ENCODE results near the gene TNKS2.

TNKS2 gene

DNA sequence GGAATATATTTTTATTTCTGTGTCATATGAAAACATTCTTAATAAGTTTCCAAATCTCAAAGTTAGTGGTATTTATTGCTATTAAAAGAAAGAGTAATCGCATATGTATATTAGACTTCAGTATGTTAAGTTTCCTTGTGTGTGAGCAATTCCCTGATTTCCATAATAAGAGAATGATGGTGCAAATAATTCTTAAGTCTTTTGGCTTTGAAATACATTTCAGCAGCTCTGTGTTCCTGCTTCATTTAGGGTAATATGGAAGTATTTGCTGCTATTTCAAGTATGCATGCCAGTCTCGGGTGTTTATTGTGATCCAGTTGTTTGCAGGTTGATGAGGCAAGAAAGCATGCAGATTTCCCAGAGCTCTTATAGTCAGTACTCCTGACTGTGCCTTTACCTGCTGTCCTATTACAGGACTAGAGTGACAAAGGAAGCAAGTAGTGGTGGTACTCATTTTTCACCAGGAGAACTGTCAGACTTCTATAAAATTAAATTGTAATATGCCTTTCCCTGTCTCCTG, 67.4 kb downstream of the TNKS2 start:
- no peak overlapping the region for H3K4me2 ChIP-seq (ENCODE audit: low read length)
- H3K9me2 ChIP-seq (replicated peaks; ENCODE audit: control insufficient read depth, low read length), result no peaks in the 10 kb centered on the region
- TF ChIP-seq, protein P1, sequence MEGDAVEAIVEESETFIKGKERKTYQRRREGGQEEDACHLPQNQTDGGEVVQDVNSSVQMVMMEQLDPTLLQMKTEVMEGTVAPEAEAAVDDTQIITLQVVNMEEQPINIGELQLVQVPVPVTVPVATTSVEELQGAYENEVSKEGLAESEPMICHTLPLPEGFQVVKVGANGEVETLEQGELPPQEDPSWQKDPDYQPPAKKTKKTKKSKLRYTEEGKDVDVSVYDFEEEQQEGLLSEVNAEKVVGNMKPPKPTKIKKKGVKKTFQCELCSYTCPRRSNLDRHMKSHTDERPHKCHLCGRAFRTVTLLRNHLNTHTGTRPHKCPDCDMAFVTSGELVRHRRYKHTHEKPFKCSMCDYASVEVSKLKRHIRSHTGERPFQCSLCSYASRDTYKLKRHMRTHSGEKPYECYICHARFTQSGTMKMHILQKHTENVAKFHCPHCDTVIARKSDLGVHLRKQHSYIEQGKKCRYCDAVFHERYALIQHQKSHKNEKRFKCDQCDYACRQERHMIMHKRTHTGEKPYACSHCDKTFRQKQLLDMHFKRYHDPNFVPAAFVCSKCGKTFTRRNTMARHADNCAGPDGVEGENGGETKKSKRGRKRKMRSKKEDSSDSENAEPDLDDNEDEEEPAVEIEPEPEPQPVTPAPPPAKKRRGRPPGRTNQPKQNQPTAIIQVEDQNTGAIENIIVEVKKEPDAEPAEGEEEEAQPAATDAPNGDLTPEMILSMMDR (IDR thresholded peaks at IDR 0.05; ENCODE audit: low read depth, low read length, poor library complexity, severe bottlenecking), result no peak
- TF ChIP-seq EZH2phosphoT487 (IDR thresholded peaks at IDR 0.05; ENCODE audit: borderline replicate concordance, low read length), result no peak
- H3K9me3 ChIP-seq (ENCODE audit: control insufficient read depth, insufficient read depth, low read length), result no peaks in the 10 kb centered on the region
- H3K4me3 ChIP-seq (ENCODE audit: low read length), result no peak overlapping the region
- no peaks in the 10 kb centered on the region for H3K27me3 ChIP-seq (ENCODE audit: control insufficient read depth, low read length)
- no peaks in the 10 kb centered on the region for H3K79me2 ChIP-seq (ENCODE audit: control insufficient read depth, low read length)
- no peaks in the 10 kb centered on the region for H4K20me1 ChIP-seq (ENCODE audit: control insufficient read depth, insufficient read depth, low read depth, low read length)
- no peak overlapping the region for H3K27ac ChIP-seq (ENCODE audit: low read depth, low read length)
- H3K4me1 ChIP-seq (ENCODE audit: control insufficient read depth, low read length), result no peaks in the 10 kb centered on the region
- peaks cover 20% of the 10 kb centered on the region for H3F3A ChIP-seq (ENCODE audit: control insufficient read depth, insufficient read depth)
- peaks cover 39% of the 10 kb centered on the region for H3K36me3 ChIP-seq (ENCODE audit: control insufficient read depth, low read length)

DNA sequence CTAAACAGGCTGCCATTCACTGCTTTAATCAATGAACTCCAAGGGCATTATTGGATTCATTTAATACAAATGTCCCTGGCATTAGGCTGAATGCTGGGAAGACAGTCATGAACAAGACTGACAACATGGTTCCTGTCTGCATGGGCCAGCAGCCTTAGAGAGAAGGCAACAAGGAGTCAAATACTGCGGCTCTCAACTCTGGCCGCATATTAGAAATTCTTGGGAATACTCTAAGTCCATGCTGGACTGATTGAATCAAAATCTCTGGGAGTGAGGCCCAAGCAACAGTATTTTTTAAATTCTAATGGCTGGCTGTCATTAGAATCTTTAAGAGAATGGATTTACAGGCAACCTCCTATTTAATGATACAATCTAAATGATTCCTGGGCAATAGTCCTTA, 76.9 kb downstream of the TNKS2 start:
- H3K9me2 ChIP-seq (replicated peaks; ENCODE audit: control insufficient read depth, low read length), result no peaks in the 10 kb centered on the region
- H3K79me2 ChIP-seq (ENCODE audit: control insufficient read depth, low read length), result no peaks in the 10 kb centered on the region
- no peak overlapping the region for H3K4me2 ChIP-seq (ENCODE audit: low read length)
- H3K27ac ChIP-seq (ENCODE audit: low read depth, low read length), result no peak overlapping the region
- H3F3A ChIP-seq (ENCODE audit: control insufficient read depth, insufficient read depth), result no peaks in the 10 kb centered on the region
- no peaks in the 10 kb centered on the region for H4K20me1 ChIP-seq (ENCODE audit: control insufficient read depth, insufficient read depth, low read depth, low read length)
- no peak overlapping the region for H3K4me3 ChIP-seq (ENCODE audit: low read length)
- no peaks in the 10 kb centered on the region for H3K27me3 ChIP-seq (ENCODE audit: control insufficient read depth, low read length)
- TF ChIP-seq EZH2phosphoT487 (IDR thresholded peaks at IDR 0.05; ENCODE audit: borderline replicate concordance, low read length), result no peak
- TF ChIP-seq, protein P1 (IDR thresholded peaks at IDR 0.05; ENCODE audit: low read depth, low read length, poor library complexity, severe bottlenecking), result no peak
- no peaks in the 10 kb centered on the region for H3K4me1 ChIP-seq (ENCODE audit: control insufficient read depth, low read length)
- no peaks in the 10 kb centered on the region for H3K36me3 ChIP-seq (ENCODE audit: control insufficient read depth, low read length)
- no peaks in the 10 kb centered on the region for H3K9me3 ChIP-seq (ENCODE audit: control insufficient read depth, insufficient read depth, low read length)

DNA sequence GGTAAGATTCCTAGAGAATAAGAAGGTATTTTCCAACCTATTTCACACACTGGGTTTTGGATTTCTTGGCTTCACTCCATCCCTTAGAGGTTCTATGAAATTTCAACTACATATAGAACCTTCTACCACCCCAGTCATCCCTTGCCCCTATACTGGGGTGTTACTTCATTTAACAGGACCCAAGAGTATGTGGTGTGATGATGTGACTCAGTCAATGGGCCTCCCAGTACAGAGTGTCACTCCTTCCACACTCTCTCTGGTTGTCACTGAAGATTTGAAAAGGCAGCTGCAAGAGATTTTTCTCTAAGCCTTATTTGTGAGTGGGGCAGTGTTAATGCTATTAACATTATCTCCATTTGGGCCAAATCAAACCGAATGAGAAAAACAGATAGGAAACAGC, 77.6 kb downstream of the TNKS2 start:
- Histone ChIP-seq H4K20me1 (ENCODE audit: control insufficient read depth, insufficient read depth, low read depth, low read length) (no peaks in the 10 kb centered on the region), H3K27me3 (ENCODE audit: control insufficient read depth, low read length) (no peaks in the 10 kb centered on the region), H3K9me3 (ENCODE audit: control insufficient read depth, insufficient read depth, low read length) (no peaks in the 10 kb centered on the region), H3F3A (ENCODE audit: control insufficient read depth, insufficient read depth) (no peaks in the 10 kb centered on the region), H3K4me1 (ENCODE audit: control insufficient read depth, low read length) (no peaks in the 10 kb centered on the region), H3K4me2 (ENCODE audit: low read length) (no peak overlapping the region), H3K4me3 (ENCODE audit: low read length) (no peak overlapping the region), H3K9me2 (replicated peaks; ENCODE audit: control insufficient read depth, low read length) (no peaks in the 10 kb centered on the region), H3K27ac (ENCODE audit: low read depth, low read length) (no peak overlapping the region), H3K79me2 (ENCODE audit: control insufficient read depth, low read length) (no peaks in the 10 kb centered on the region), H3K36me3 (ENCODE audit: control insufficient read depth, low read length) (no peaks in the 10 kb centered on the region)
- TF ChIP-seq, protein P1 (IDR thresholded peaks at IDR 0.05; ENCODE audit: low read depth, low read length, poor library complexity, severe bottlenecking), result no peak
- TF ChIP-seq EZH2phosphoT487 (IDR thresholded peaks at IDR 0.05; ENCODE audit: borderline replicate concordance, low read length), result no peak

Data from DOHH2 (cell line).